HTR-8/SVneo (cell line): Measurements from ENCODE around the gene ZSCAN31.
A peak's percentile ranks its signal among the peaks of the same experiment; 100 is the strongest.

Experiments used
- DNase-seq: peaks from one replicate; pipeline ENCODE4 v3.0.0; 2011; ENCODE audit warnings: low spot score, mixed read lengths; ENCODE audit not compliant: insufficient read length
- FAIRE-seq: peaks from 2 replicates; lab custom pipeline; 2011; peaks lifted over from hg19 to GRCh38; lab: Jason Lieb, UNC

Gene ZSCAN31

GRCh38 chr6:28353981-28354676, 18.2 kb upstream of the ZSCAN31 start:
- no peak for FAIRE-seq
- no peak for DNase-seq

GRCh38 chr6:28353356-28353755, 17.4 kb upstream of the ZSCAN31 start:
- FAIRE-seq (no peak), DNase-seq (no peak)

GRCh38 chr6:28351493-28351925, 15.6 kb upstream of the ZSCAN31 start:
- DNase-seq (no peak), FAIRE-seq (no peak)

- no peak for DNase-seq
- no peak for FAIRE-seq
Observed at GRCh38 chr6:28351087-28351486, 15.1 kb upstream of the ZSCAN31 start.

GRCh38 chr6:28349892-28350737, 14.2 kb upstream of the ZSCAN31 start, which contains the start of gene ZKSCAN3:
Gene ZKSCAN3, plus strand, starts transcription at chr6:28349947. Its CDS starts 9,640 bp downstream, at chr6:28359587.
- peak; percentile 71 for DNase-seq
- no peak for FAIRE-seq

DNA sequence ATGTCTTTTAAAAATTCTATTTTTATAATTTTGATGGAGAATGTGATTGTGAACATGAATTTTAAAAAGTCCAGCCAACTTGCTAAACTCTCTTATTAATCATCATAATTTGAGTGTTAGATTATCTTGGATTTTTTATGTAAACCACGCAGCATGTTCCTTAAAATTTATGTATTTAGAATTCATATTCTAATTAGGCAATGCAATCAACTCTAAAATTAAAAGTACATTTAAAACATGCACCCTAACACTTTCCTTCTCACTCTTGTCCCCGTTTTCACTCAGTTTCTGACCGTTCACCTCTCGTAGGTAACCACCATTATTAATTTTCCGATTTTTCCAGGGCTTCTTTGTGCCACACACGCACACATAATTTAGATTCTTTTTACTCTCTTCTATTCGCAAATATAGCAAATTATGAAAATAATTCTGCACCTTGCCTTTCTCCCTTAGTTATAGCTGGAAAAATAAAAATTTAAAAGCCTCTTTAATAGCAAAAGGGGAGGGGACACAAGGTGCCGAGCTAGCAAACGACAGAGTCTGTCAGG, 13.5 kb upstream of the ZSCAN31 start:
- DNase-seq (no peak), FAIRE-seq (no peak)

- no peak for DNase-seq
- FAIRE-seq: no peak
Observed at GRCh38 chr6:28347119-28347518, 11.2 kb upstream of the ZSCAN31 start.

GRCh38 chr6:28345201-28345600, 9.3 kb upstream of the ZSCAN31 start:
- no peak for FAIRE-seq
- DNase-seq: no peak

GRCh38 chr6:28343898-28344677, 8.1 kb upstream of the ZSCAN31 start:
- no peak for DNase-seq
- FAIRE-seq: no peak

GRCh38 chr6:28340310-28341095, 4.6 kb upstream of the ZSCAN31 start:
- FAIRE-seq (no peak), DNase-seq (no peak)

GRCh38 chr6:28337121-28337520, 1.2 kb upstream of the ZSCAN31 start:
- FAIRE-seq (no peak), DNase-seq (no peak)

- no peak for FAIRE-seq
Observed at GRCh38 chr6:28336284-28337120, 554 bp upstream of the ZSCAN31 start.

GRCh38 chr6:28335040-28335563, 846 bp downstream of the ZSCAN31 start:
- DNase-seq: no peak
- FAIRE-seq: no peak

More at GRCh38 chr6:28336284-28337120, 554 bp upstream of the ZSCAN31 start:
- no peak for DNase-seq

DNA sequence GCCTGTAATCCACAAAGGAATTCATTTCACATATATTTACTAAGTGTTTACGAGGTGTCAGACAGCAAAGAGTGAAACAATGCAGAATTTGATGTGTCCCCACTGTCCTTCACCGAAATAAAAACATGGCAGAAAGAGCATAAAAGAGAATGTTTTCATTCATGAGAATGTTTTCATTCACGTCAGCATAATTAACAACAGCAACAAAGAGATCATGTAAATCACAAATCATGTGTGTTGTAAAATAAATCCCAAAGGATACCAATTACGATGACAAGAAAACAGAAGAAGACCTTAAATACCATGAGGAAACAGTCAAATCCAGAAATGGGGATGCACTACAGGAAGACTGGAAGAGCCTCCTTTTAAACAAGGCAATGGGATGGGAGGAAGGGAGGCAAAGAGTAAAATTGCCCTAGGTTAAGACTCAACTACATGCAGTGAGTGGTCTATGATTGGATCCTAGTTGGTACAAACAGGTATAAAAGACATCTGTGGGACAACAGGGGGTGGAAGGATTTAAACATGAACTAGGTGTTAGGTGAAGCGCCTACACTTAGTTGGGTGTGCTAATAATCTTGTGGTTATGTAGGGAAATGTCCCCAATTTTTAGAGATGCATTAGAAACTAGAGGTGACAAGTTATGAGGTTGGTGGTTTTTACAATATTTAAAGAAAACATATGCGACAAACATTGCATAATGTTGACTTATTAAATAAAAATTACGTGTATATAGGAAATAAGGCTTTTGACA, 1.5 kb downstream of the ZSCAN31 start:
- no peak for FAIRE-seq
- DNase-seq: no peak

DNA sequence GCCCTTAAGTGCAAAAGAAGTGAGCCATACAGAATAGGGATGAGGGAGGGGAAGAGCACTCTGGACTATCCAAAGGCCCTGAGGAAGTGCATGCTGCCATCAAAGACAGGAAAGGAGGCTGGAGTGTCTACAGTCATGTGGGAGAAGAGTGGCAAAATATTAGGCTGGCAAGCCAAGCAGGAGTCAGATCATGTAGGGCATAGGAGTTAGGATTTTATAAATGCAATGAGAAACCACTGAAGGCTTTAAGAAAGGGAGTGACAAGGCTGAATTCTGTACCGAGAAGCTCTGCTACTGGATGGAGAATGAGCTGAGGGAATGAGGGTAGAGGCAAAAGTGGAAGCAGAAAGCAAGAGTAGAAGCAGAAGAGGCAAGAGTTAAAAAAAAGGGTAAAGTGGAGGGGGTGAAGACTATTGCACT, 2.3 kb downstream of the ZSCAN31 start:
- FAIRE-seq (no peak), DNase-seq (no peak)

DNA sequence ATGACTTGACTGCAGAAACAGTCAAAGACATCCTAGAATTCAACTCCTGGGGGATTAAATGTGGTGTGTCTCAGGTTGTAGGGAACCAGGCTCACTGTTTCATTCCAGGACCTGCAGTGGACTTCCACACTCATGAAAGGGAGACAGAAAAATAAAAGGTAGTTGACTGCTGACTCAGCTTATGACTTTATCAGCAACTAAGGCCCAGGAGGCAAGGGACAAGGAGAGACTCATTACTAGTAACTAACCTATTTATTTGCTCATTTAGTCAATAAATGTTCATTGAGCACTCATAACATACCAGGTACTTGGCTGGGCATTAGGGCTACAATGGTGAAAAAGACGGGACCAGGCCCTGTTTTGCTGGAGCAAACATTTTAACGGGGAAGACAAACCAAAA, 2.9 kb downstream of the ZSCAN31 start:
- FAIRE-seq (no peak), DNase-seq (no peak)

DNA sequence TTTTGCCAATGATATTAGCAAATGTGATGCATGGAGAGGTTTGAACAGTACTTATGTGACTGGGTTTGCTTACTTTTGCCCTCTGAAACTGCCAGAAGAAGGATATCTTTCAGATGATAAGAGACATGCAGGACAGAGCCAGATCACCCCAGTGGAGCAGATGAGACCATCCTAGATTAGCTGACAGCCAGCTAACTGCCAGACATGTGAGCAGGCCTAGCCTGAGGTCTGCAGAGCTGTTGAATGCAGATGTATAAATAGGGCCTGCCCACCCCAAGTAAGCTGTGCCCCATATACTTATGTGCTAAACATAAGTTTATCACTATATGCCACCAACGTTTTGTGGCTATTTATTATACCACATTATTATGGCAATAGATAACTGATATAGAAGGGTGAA, 5.9 kb downstream of the ZSCAN31 start:
- FAIRE-seq: no peak
- DNase-seq: no peak
